Measurements from ENCODE around the gene KIF2A. TPM values are rescaled to one million over a fixed set of nuclear protein-coding genes. Genes with fewer than 3 reads are reported as not detected.

The KIF2A gene
- total and polyA plus RNA-seq, 2 of the 13 experiments (the other 11 are each of a cell fraction or from before 2014, with no cell fraction given), result 8.5 to 19.2 TPM

DNA sequence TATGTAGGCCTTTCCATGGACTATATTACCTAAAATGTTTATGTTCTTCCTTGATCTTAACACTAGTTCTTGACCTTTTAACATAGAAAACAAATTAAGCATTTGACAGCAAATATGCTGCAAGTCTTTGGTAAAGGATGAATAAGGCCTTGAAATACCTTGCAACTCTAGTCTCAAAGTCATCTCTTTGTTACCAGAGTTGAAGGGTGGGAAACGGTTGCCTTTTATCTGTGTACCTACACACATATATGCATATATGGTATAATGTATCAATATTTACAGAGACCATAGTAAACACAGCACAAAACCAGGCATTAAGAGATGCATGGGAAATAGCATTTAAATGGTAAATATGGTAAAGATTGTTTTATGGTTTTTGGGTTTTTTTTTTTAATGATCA is 16.5 kb downstream of the KIF2A start (continued):
- no peak for TF ChIP-seq ZNF337 (CRISPR knock-in tag; IDR thresholded peaks at IDR 0.05; ENCODE audit: borderline replicate concordance, low read depth)
- no peak for TF ChIP-seq ZNF563 (CRISPR knock-in tag; IDR thresholded peaks at IDR 0.05)
- TF ChIP-seq ZNF770 (CRISPR knock-in tag; IDR thresholded peaks at IDR 0.05), result no peak
- TF ChIP-seq RAD51 (IDR thresholded peaks at IDR 0.05; ENCODE audit: borderline replicate concordance), result no peak
- TF ChIP-seq ZNF17 (CRISPR knock-in tag; IDR thresholded peaks at IDR 0.05), result no peak
- no peak for TF ChIP-seq MEIS2 (CRISPR knock-in tag; IDR thresholded peaks at IDR 0.05)
- TF ChIP-seq, protein P1, sequence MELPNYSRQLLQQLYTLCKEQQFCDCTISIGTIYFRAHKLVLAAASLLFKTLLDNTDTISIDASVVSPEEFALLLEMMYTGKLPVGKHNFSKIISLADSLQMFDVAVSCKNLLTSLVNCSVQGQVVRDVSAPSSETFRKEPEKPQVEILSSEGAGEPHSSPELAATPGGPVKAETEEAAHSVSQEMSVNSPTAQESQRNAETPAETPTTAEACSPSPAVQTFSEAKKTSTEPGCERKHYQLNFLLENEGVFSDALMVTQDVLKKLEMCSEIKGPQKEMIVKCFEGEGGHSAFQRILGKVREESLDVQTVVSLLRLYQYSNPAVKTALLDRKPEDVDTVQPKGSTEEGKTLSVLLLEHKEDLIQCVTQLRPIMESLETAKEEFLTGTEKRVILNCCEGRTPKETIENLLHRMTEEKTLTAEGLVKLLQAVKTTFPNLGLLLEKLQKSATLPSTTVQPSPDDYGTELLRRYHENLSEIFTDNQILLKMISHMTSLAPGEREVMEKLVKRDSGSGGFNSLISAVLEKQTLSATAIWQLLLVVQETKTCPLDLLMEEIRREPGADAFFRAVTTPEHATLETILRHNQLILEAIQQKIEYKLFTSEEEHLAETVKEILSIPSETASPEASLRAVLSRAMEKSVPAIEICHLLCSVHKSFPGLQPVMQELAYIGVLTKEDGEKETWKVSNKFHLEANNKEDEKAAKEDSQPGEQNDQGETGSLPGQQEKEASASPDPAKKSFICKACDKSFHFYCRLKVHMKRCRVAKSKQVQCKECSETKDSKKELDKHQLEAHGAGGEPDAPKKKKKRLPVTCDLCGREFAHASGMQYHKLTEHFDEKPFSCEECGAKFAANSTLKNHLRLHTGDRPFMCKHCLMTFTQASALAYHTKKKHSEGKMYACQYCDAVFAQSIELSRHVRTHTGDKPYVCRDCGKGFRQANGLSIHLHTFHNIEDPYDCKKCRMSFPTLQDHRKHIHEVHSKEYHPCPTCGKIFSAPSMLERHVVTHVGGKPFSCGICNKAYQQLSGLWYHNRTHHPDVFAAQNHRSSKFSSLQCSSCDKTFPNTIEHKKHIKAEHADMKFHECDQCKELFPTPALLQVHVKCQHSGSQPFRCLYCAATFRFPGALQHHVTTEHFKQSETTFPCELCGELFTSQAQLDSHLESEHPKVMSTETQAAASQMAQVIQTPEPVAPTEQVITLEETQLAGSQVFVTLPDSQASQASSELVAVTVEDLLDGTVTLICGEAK (IDR thresholded peaks at IDR 0.05), result no peak
- TF ChIP-seq, protein P1 (CRISPR knock-in tag; IDR thresholded peaks at IDR 0.05), result no peak
- no peak for TF ChIP-seq ZNF33B (CRISPR knock-in tag; IDR thresholded peaks at IDR 0.05)
- no peak for TF ChIP-seq TRIM22 (IDR thresholded peaks at IDR 0.05)
- TF ChIP-seq, protein P2, sequence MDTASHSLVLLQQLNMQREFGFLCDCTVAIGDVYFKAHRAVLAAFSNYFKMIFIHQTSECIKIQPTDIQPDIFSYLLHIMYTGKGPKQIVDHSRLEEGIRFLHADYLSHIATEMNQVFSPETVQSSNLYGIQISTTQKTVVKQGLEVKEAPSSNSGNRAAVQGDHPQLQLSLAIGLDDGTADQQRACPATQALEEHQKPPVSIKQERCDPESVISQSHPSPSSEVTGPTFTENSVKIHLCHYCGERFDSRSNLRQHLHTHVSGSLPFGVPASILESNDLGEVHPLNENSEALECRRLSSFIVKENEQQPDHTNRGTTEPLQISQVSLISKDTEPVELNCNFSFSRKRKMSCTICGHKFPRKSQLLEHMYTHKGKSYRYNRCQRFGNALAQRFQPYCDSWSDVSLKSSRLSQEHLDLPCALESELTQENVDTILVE (CRISPR knock-in tag; IDR thresholded peaks at IDR 0.05), result no peak
- no peak for TF ChIP-seq ZNF75D (CRISPR knock-in tag; IDR thresholded peaks at IDR 0.05; ENCODE audit: borderline replicate concordance)
- TF ChIP-seq PLRG1 (conservative IDR thresholded peaks at IDR 0.05), result no peak
- no peak for TF ChIP-seq ETV6 (CRISPR knock-in tag; conservative IDR thresholded peaks at IDR 0.05)
- TF ChIP-seq FOXA1 (IDR thresholded peaks at IDR 0.05), result peak; percentile 90
- TF ChIP-seq FOXA1 (CRISPR knock-in tag; IDR thresholded peaks at IDR 0.05), result peak; percentile 91
- TF ChIP-seq SATB2 (CRISPR knock-in tag; IDR thresholded peaks at IDR 0.05), result no peak
